ENCODE data around the gene SUGP1. TPM values are rescaled to one million over a fixed set of nuclear protein-coding genes. Genes with fewer than 3 reads are reported as not detected.

Gene SUGP1
- polyA plus RNA-seq, 1 donor from 2014 or later, result 82.0 TPM

DNA sequence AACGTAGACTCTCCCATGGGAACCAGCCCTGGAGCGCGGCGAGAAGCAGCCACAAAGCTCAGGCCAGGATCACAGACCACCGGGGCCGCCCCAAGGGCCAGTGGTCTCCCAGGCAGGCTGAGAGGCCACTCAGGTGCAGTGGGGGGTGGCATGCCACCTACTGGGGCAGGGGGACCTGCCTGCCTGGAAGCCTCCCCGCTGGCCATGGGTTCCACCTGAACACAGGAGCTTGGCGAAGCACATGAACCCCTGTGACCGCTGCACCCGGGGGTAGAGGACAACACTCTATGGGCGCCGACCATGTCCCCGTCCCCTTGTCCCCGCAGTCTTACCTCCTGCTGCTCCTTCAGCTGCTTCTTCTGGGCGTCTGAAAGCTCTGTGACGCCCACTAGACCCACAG lies 40.5 kb downstream of the SUGP1 start:
- TF ChIP-seq RAD21 (conservative IDR thresholded peaks at IDR 0.05), result no peak
- no peak for TF ChIP-seq TAF1 (IDR thresholded peaks at IDR 0.05; ENCODE audit: low read depth)
- TF ChIP-seq POLR2AphosphoS5 (IDR thresholded peaks at IDR 0.05), result no peak
- no peak for TF ChIP-seq SMC3 (conservative IDR thresholded peaks at IDR 0.05; ENCODE audit: poor library complexity)
- no peak for TF ChIP-seq CTCF (IDR thresholded peaks at IDR 0.05; ENCODE audit: poor library complexity, severe bottlenecking)
- no peak for TF ChIP-seq EP300 (conservative IDR thresholded peaks at IDR 0.05; ENCODE audit: poor library complexity, severe bottlenecking)
- TF ChIP-seq, protein P1, sequence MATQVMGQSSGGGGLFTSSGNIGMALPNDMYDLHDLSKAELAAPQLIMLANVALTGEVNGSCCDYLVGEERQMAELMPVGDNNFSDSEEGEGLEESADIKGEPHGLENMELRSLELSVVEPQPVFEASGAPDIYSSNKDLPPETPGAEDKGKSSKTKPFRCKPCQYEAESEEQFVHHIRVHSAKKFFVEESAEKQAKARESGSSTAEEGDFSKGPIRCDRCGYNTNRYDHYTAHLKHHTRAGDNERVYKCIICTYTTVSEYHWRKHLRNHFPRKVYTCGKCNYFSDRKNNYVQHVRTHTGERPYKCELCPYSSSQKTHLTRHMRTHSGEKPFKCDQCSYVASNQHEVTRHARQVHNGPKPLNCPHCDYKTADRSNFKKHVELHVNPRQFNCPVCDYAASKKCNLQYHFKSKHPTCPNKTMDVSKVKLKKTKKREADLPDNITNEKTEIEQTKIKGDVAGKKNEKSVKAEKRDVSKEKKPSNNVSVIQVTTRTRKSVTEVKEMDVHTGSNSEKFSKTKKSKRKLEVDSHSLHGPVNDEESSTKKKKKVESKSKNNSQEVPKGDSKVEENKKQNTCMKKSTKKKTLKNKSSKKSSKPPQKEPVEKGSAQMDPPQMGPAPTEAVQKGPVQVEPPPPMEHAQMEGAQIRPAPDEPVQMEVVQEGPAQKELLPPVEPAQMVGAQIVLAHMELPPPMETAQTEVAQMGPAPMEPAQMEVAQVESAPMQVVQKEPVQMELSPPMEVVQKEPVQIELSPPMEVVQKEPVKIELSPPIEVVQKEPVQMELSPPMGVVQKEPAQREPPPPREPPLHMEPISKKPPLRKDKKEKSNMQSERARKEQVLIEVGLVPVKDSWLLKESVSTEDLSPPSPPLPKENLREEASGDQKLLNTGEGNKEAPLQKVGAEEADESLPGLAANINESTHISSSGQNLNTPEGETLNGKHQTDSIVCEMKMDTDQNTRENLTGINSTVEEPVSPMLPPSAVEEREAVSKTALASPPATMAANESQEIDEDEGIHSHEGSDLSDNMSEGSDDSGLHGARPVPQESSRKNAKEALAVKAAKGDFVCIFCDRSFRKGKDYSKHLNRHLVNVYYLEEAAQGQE (IDR thresholded peaks at IDR 0.05; ENCODE audit: borderline replicate concordance), result no peak
- TF ChIP-seq MXI1 (conservative IDR thresholded peaks at IDR 0.05; ENCODE audit: poor library complexity, severe bottlenecking), result no peak
- TF ChIP-seq EZH2 (IDR thresholded peaks at IDR 0.05; ENCODE audit: borderline replicate concordance, insufficient read depth, low read length, poor library complexity, severe bottlenecking), result no peak
- no peaks in the 10 kb centered on the region for H3K9me3 ChIP-seq (ENCODE audit: low read length)
- no peak overlapping the region for H2AFZ ChIP-seq (ENCODE audit: low read depth, low read length)
- H3K4me2 ChIP-seq (ENCODE audit: low read length), result no peak overlapping the region
- H4K20me1 ChIP-seq (ENCODE audit: insufficient read depth), result no peaks in the 10 kb centered on the region
- H3K27me3 ChIP-seq (ENCODE audit: insufficient read depth, low read depth, low read length), result no peaks in the 10 kb centered on the region
- no peaks in the 10 kb centered on the region for H3K36me3 ChIP-seq (ENCODE audit: insufficient read depth, low read length)
- no peaks in the 10 kb centered on the region for H3K9me2 ChIP-seq (ENCODE audit: insufficient read depth, low read length)
- no peak overlapping the region for H3K4me3 ChIP-seq (ENCODE audit: low read length)
- H3K9ac ChIP-seq (ENCODE audit: low read length), result no peak overlapping the region
- no peaks in the 10 kb centered on the region for H3F3A ChIP-seq (ENCODE audit: insufficient read depth, low read length, poor library complexity, severe bottlenecking)
- H3K79me2 ChIP-seq (replicated peaks; ENCODE audit: insufficient read depth, low read length), result no peaks in the 10 kb centered on the region
- no peak overlapping the region for H3K27ac ChIP-seq (ENCODE audit: low read length)

- Histone ChIP-seq H4K20me1 (ENCODE audit: insufficient read depth) (no peaks in the 10 kb centered on the region), H3K27me3 (ENCODE audit: insufficient read depth, low read depth, low read length) (no peaks in the 10 kb centered on the region), H3K9ac (ENCODE audit: low read length) (no peak overlapping the region), H3K9me2 (ENCODE audit: insufficient read depth, low read length) (no peaks in the 10 kb centered on the region), H3K79me2 (replicated peaks; ENCODE audit: insufficient read depth, low read length) (no peaks in the 10 kb centered on the region), H3K36me3 (ENCODE audit: insufficient read depth, low read length) (no peaks in the 10 kb centered on the region), H2AFZ (ENCODE audit: low read depth, low read length) (no peak overlapping the region), H3K4me3 (ENCODE audit: low read length) (no peak overlapping the region), H3K9me3 (ENCODE audit: low read length) (no peaks in the 10 kb centered on the region), H3F3A (ENCODE audit: insufficient read depth, low read length, poor library complexity, severe bottlenecking) (no peaks in the 10 kb centered on the region), H3K27ac (ENCODE audit: low read length) (no peak overlapping the region), H3K4me2 (ENCODE audit: low read length) (no peak overlapping the region)
- TF ChIP-seq TAF1 (IDR thresholded peaks at IDR 0.05; ENCODE audit: low read depth), result no peak
- TF ChIP-seq MXI1 (conservative IDR thresholded peaks at IDR 0.05; ENCODE audit: poor library complexity, severe bottlenecking), result no peak
- TF ChIP-seq POLR2AphosphoS5 (IDR thresholded peaks at IDR 0.05), result no peak
- TF ChIP-seq, protein P1 (IDR thresholded peaks at IDR 0.05; ENCODE audit: borderline replicate concordance), result no peak
- no peak for TF ChIP-seq RAD21 (conservative IDR thresholded peaks at IDR 0.05)
- TF ChIP-seq EP300 (conservative IDR thresholded peaks at IDR 0.05; ENCODE audit: poor library complexity, severe bottlenecking), result no peak
- no peak for TF ChIP-seq EZH2 (IDR thresholded peaks at IDR 0.05; ENCODE audit: borderline replicate concordance, insufficient read depth, low read length, poor library complexity, severe bottlenecking)
- TF ChIP-seq CTCF (IDR thresholded peaks at IDR 0.05; ENCODE audit: poor library complexity, severe bottlenecking), result no peak
- TF ChIP-seq SMC3 (conservative IDR thresholded peaks at IDR 0.05; ENCODE audit: poor library complexity), result no peak
Observed at GRCh38 chr19:19279062-19279612, 41.2 kb downstream of the SUGP1 start.

All from neural cell (in vitro differentiated cells).